H9 (cell line): Measurements from ENCODE around the gene WDSUB1. TPM values are rescaled to one million over a fixed set of nuclear protein-coding genes. Genes with fewer than 3 reads are reported as not detected.

Source experiments
- DNase-seq: peaks from one replicate; pipeline ENCODE4 v3.0.0-alpha.2; 2017
- H2AFZ ChIP-seq: one replicate; pipeline ENCODE4 v1.6.1; 2013; ENCODE audit warnings: mild to moderate bottlenecking, low read length, control low read depth, moderate library complexity
- H2AK5ac ChIP-seq: 2 replicates; pipeline ENCODE4 v1.6.1; 2013; ENCODE audit warnings: low read length, control low read depth, mixed read lengths; ENCODE audit not compliant: insufficient read length
- H2BK120ac ChIP-seq: one replicate; pipeline ENCODE4 v1.6.1; 2013; ENCODE audit warnings: low read depth, mild to moderate bottlenecking, low read length, control low read depth, inconsistent platforms; ENCODE audit not compliant: poor library complexity, severe bottlenecking
- H2BK12ac ChIP-seq: 2 replicates; pipeline ENCODE4 v1.6.1; 2013; ENCODE audit warnings: low read length, control low read depth, mixed read lengths, low read depth; ENCODE audit not compliant: insufficient read length
- H2BK15ac ChIP-seq: 2 replicates; pipeline ENCODE4 v1.6.1; 2013; ENCODE audit warnings: low read depth, low read length, control low read depth
- H2BK20ac ChIP-seq: one replicate; pipeline ENCODE4 v1.6.1; 2013; ENCODE audit warnings: low read depth, mild to moderate bottlenecking, low read length, control low read depth, inconsistent platforms; ENCODE audit not compliant: poor library complexity, severe bottlenecking
- H2BK5ac ChIP-seq: 2 replicates; pipeline ENCODE4 v1.6.1; 2013; ENCODE audit warnings: low read length, control low read depth, mixed read lengths; ENCODE audit not compliant: insufficient read length
- H3K14ac ChIP-seq: 2 replicates; pipeline ENCODE4 v1.6.1; 2013; ENCODE audit warnings: low read length, control low read depth; ENCODE audit not compliant: insufficient read depth
- H3K18ac ChIP-seq: 2 replicates; pipeline ENCODE4 v1.6.1; 2013; ENCODE audit warnings: low read depth, mild to moderate bottlenecking, mixed read lengths, low read length, control low read depth; ENCODE audit not compliant: insufficient read length
- H3K23ac ChIP-seq: 2 replicates; pipeline ENCODE4 v1.6.1; 2013; ENCODE audit warnings: low read length, control low read depth, mixed read lengths, low read depth; ENCODE audit not compliant: insufficient read length
- H3K23me2 ChIP-seq: 2 replicates; pipeline ENCODE4 v1.6.1; 2013; ENCODE audit warnings: low read depth, mild to moderate bottlenecking, mixed read lengths, low read length, control low read depth; ENCODE audit not compliant: insufficient read length, poor library complexity, severe bottlenecking
- H3K27ac ChIP-seq: 2 replicates; pipeline ENCODE4 v1.5.1; 2013; ENCODE audit warnings: low read length, control low read depth, mixed read lengths, low read depth; ENCODE audit not compliant: insufficient read length
- H3K27me3 ChIP-seq: 2 replicates; pipeline ENCODE4 v1.6.1; 2013; ENCODE audit warnings: low read length, control low read depth, inconsistent platforms; ENCODE audit not compliant: insufficient read depth
- H3K4ac ChIP-seq: 2 replicates; pipeline ENCODE4 v1.6.1; 2013; ENCODE audit warnings: low read depth, mild to moderate bottlenecking, control low read depth, inconsistent platforms, low read length, moderate library complexity
- H3K4me1 ChIP-seq: 2 replicates; pipeline ENCODE4 v1.6.1; 2013; ENCODE audit warnings: low read length, control low read depth, inconsistent platforms; ENCODE audit not compliant: insufficient read depth
- H3K4me2 ChIP-seq: 2 replicates; pipeline ENCODE4 v1.6.1; 2013; ENCODE audit warnings: low read length, control low read depth, mixed read lengths; ENCODE audit not compliant: insufficient read length, insufficient read depth
- H3K56ac ChIP-seq: 2 replicates; pipeline ENCODE4 v1.6.1; 2013; ENCODE audit warnings: low read depth, mild to moderate bottlenecking, mixed read lengths, low read length, control low read depth; ENCODE audit not compliant: insufficient read length
- H3K79me1 ChIP-seq: 2 replicates; pipeline ENCODE4 v1.6.1; 2013; ENCODE audit warnings: low read depth, mild to moderate bottlenecking, moderate library complexity, low read length, control low read depth, inconsistent platforms; ENCODE audit not compliant: insufficient read depth, poor library complexity, severe bottlenecking
- H3K79me2 ChIP-seq: 2 replicates; pipeline ENCODE4 v1.6.1; 2013; ENCODE audit warnings: low read length, control low read depth, inconsistent platforms; ENCODE audit not compliant: insufficient read depth
- H3K9ac ChIP-seq: 2 replicates; pipeline ENCODE4 v1.6.1; 2013; ENCODE audit warnings: low read length, control low read depth, mixed read lengths; ENCODE audit not compliant: insufficient read length; ENCODE audit errors: extremely low read depth
- H3K9me3 ChIP-seq: one replicate; pipeline ENCODE4 v1.6.1; 2013; ENCODE audit warnings: low read depth, low read length, inconsistent platforms; ENCODE audit not compliant: control insufficient read depth
- H3T11ph ChIP-seq: one replicate; pipeline ENCODE4 v1.6.1; 2013; ENCODE audit warnings: mild to moderate bottlenecking, low read length, control low read depth, inconsistent platforms
- H4K20me1 ChIP-seq: one replicate; pipeline ENCODE4 v1.6.1; 2013; ENCODE audit not compliant: control insufficient read depth, insufficient read length, insufficient read depth
- H4K5ac ChIP-seq: 2 replicates; pipeline ENCODE4 v1.6.1; 2013; ENCODE audit warnings: low read depth, mild to moderate bottlenecking, mixed read lengths, low read length, control low read depth; ENCODE audit not compliant: insufficient read length
- H4K8ac ChIP-seq: replicated peaks from 2 replicates; pipeline ENCODE4 v1.6.1; 2013; ENCODE audit warnings: low read length, control low read depth, mixed read lengths, low read depth; ENCODE audit not compliant: insufficient read length
- H4K91ac ChIP-seq: 2 replicates; pipeline ENCODE4 v1.6.1; 2013; ENCODE audit warnings: low read depth, mild to moderate bottlenecking, moderate library complexity, mixed read lengths, low read length, control low read depth; ENCODE audit not compliant: insufficient read length
- H3K27ac Mint-ChIP-seq, 3 experiments: 2 replicates in 2 of 3; 3 replicates in 1 of 3; pipeline ENCODE4 v1.8.0; 2020 to 2021; ENCODE audit warnings: mixed read lengths in 3 of 3, mild to moderate bottlenecking in 1 of 3, moderate library complexity in 1 of 3
- H3K27me3 Mint-ChIP-seq: 2 replicates; pipeline ENCODE4 v1.8.0; 2021; ENCODE audit warnings: low read depth, mild to moderate bottlenecking, moderate library complexity, mixed read lengths
- H3K36me3 Mint-ChIP-seq, 3 experiments: 2 replicates in 2 of 3; 3 replicates in 1 of 3; pipeline ENCODE4 v1.8.0; 2020 to 2021; ENCODE audit warnings: low read depth in 3 of 3, mixed read lengths in 3 of 3; ENCODE audit not compliant: insufficient read depth in 1 of 3
- H3K4me1 Mint-ChIP-seq, 2 experiments: 2 replicates each; pipeline ENCODE4 v1.8.0; 2020; ENCODE audit warnings: mixed read lengths in 2 of 2
- H3K4me3 Mint-ChIP-seq, 2 experiments: 2 replicates in 1 of 2; 3 replicates in 1 of 2; pipeline ENCODE4 v1.8.0; 2020 to 2021; ENCODE audit warnings: mild to moderate bottlenecking in 2 of 2, mixed read lengths in 2 of 2, moderate library complexity in 1 of 2
- H3K9me3 Mint-ChIP-seq, 2 experiments: 2 replicates in 1 of 2; 3 replicates in 1 of 2; pipeline ENCODE4 v1.8.0; 2020; ENCODE audit warnings: mild to moderate bottlenecking in 2 of 2, mixed read lengths in 2 of 2, moderate library complexity in 1 of 2
- CTCF ChIP-seq: fragments of 200-600 bp; sonication (generic); conservative IDR thresholded peaks from 3 replicates; pipeline ENCODE4 v1.8.0; 2021; ENCODE audit warnings: antibody characterized with exemption, mild to moderate bottlenecking
- WGBS: extraction: QIAGEN DNeasy Blood & Tissue Kit; methylation state at CpG from one replicate; pipeline ENCODE4 v1.1.7; 2013; ENCODE audit warnings: missing lambda C conversion rate, low lambda C conversion rate, mixed read lengths; ENCODE audit not compliant: insufficient read length; ENCODE audit errors: extremely low coverage; 5-methylcytosine and 5-hydroxymethylcytosine counted together
- total RNA-seq: library from RNA; stranded (reverse); gene quantifications from 2 replicates; pipeline ENCODE4 v1.2.1, GENCODE V29; 2021

The WDSUB1 gene
- total RNA-seq, 1 experiment from 2014 or later: 5.5 TPM

DNA sequence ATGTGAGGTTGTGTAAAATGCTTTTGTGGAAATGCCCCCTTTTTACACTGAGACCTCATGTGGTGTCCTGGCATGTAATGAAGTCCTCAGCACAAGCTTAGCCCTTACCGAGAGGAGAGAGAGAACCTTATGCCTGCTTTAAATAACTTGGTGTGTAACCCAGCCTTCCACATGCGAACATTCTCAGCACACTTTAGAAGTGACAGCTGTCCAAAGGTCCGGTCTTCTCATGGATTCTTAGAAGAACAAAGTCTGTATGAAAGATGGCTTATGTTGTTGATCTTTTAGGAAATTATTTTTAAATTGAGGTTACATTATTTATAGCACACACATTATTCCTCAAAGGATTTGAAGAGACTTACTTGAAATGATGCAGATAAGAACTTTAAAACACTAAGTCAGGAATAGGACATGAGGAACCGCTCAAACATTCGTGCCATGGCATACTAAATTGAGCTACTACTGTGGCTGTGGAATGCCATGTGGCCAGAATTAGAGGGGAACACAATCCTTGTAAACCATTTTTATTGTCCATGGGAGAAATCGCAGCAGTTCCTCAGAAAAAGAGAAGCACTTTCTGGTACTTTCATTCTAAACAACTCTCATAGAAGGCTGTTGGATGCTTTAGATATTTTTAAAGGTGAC lies 79.6 kb downstream of the WDSUB1 start:
- Mint-ChIP-seq H3K4me1 (peaks cover 14 to 18% of the 10 kb centered on the region in 2 experiments), H3K27me3 (peaks cover 49% of the 10 kb centered on the region), H3K4me3 (no peak overlapping the region), H3K36me3 (no peaks in the 10 kb centered on the region; a peak in 2 of 7 replicates), H3K9me3 (no peaks in the 10 kb centered on the region), H3K27ac (no peak overlapping the region; a peak in 1 of 7 replicates)
- Histone ChIP-seq H2AK5ac (no peak overlapping the region), H3K4me2 (no peak overlapping the region), H3K14ac (no peak overlapping the region), H3T11ph (no peak overlapping the region), H4K91ac (no peak overlapping the region), H2BK15ac (no peak overlapping the region), H3K9me3 (no peaks in the 10 kb centered on the region), H4K20me1 (no peaks in the 10 kb centered on the region), H3K4ac (no peak overlapping the region), H3K79me2 (no peaks in the 10 kb centered on the region), H3K27me3 (peaks cover 21% of the 10 kb centered on the region), H2BK120ac (no peak overlapping the region), H3K23me2 (no peaks in the 10 kb centered on the region), H3K4me1 (no peaks in the 10 kb centered on the region; the same call in 1 of the 2 replicates), H2BK20ac (no peak overlapping the region), H2BK12ac (no peak overlapping the region), H3K79me1 (no peaks in the 10 kb centered on the region), H3K27ac (no peak overlapping the region), H4K5ac (no peak overlapping the region), H2AFZ (no peak overlapping the region), H3K23ac (no peak overlapping the region), H3K18ac (no peak overlapping the region), H3K56ac (no peak overlapping the region), H4K8ac (no peak overlapping the region), H3K9ac (no peak overlapping the region), H2BK5ac (no peak overlapping the region)
- no peak for DNase-seq
- TF ChIP-seq CTCF: no peak
- no CpG with 5 or more reads among the region's 6 CpGs for WGBS
